Chondrocyte (in vitro differentiated cells): ENCODE data around the gene KIF12. TPM values are rescaled to one million over a fixed set of nuclear protein-coding genes. Genes with fewer than 3 reads are reported as not detected.

Source experiments
- DNase-seq: peaks from one replicate; pipeline ENCODE4 v3.0.0; 2021; ENCODE audit warnings: mixed read lengths, low spot score
- H3K27ac Mint-ChIP-seq: one replicate; pipeline ENCODE4 v1.8.0; 2021; ENCODE audit warnings: mild to moderate bottlenecking, moderate library complexity, mixed read lengths; ENCODE audit not compliant: unreplicated experiment
- H3K27me3 Mint-ChIP-seq: 2 replicates; pipeline ENCODE4 v1.8.0; 2021; ENCODE audit warnings: low read depth, mixed read lengths
- H3K36me3 Mint-ChIP-seq: 2 replicates; pipeline ENCODE4 v1.8.0; 2021; ENCODE audit warnings: low read depth, mixed read lengths
- H3K4me1 Mint-ChIP-seq: 2 replicates; pipeline ENCODE4 v1.8.0; 2021; ENCODE audit warnings: low read depth, mild to moderate bottlenecking, mixed read lengths
- H3K4me3 Mint-ChIP-seq: one replicate; pipeline ENCODE4 v1.8.0; 2021; ENCODE audit warnings: mild to moderate bottlenecking, moderate library complexity, mixed read lengths; ENCODE audit not compliant: unreplicated experiment
- H3K9me3 Mint-ChIP-seq: 2 replicates; pipeline ENCODE4 v1.8.0; 2021; ENCODE audit warnings: low read depth, mixed read lengths
- CTCF ChIP-seq: fragments of 200-600 bp; sonication (generic); IDR thresholded peaks from 2 replicates; pipeline ENCODE4 v1.5.0; 2021; ENCODE audit warnings: antibody characterized with exemption, mild to moderate bottlenecking, moderate library complexity
- total RNA-seq: library from RNA; stranded (reverse); gene quantifications from 3 replicates; pipeline ENCODE4 v1.2.1, GENCODE V29; 2021

The KIF12 gene
- total RNA-seq, 1 donor from 2014 or later, result 0.70 TPM

- no peak for DNase-seq
- Mint-ChIP-seq H3K9me3 (peaks cover 3% of the 10 kb centered on the region), H3K4me1 (peaks cover 4% of the 10 kb centered on the region), H3K4me3 (no peak overlapping the region), H3K36me3 (no peaks in the 10 kb centered on the region), H3K27ac (no peak overlapping the region), H3K27me3 (peaks cover 13% of the 10 kb centered on the region)
- no peak for TF ChIP-seq CTCF
Measured at GRCh38 chr9:114123031-114123977, 24.2 kb upstream of the KIF12 start.

- H3K4me1 Mint-ChIP-seq, result peaks cover 4% of the 10 kb centered on the region
- peaks cover 2% of the 10 kb centered on the region for H3K9me3 Mint-ChIP-seq
- peaks cover 20% of the 10 kb centered on the region for H3K27me3 Mint-ChIP-seq
- H3K27ac Mint-ChIP-seq, result no peak overlapping the region
- H3K4me3 Mint-ChIP-seq, result no peak overlapping the region
- H3K36me3 Mint-ChIP-seq, result no peaks in the 10 kb centered on the region
- DNase-seq, result no peak
- no peak for TF ChIP-seq CTCF
Measured at GRCh38 chr9:114122136-114123027, 23.3 kb upstream of the KIF12 start.

GRCh38 chr9:114121227-114122135 is 22.4 kb upstream of the KIF12 start:
- H3K4me1 Mint-ChIP-seq, result peaks cover 4% of the 10 kb centered on the region
- TF ChIP-seq CTCF, result no peak
- peaks cover 25% of the 10 kb centered on the region for H3K27me3 Mint-ChIP-seq
- no peak overlapping the region for H3K4me3 Mint-ChIP-seq
- no peaks in the 10 kb centered on the region for H3K9me3 Mint-ChIP-seq
- H3K36me3 Mint-ChIP-seq, result no peaks in the 10 kb centered on the region
- H3K27ac Mint-ChIP-seq, result no peak overlapping the region
- DNase-seq, result no peak

- Mint-ChIP-seq H3K4me3 (no peak overlapping the region), H3K27ac (no peak overlapping the region), H3K9me3 (no peaks in the 10 kb centered on the region), H3K4me1 (peaks cover 4% of the 10 kb centered on the region), H3K27me3 (peaks cover 26% of the 10 kb centered on the region), H3K36me3 (no peaks in the 10 kb centered on the region)
- no peak for DNase-seq
- TF ChIP-seq CTCF, result no peak
Measured at GRCh38 chr9:114120192-114121014, 21.3 kb upstream of the KIF12 start.
